PC-9 (cell line): ENCODE data around the gene TBX10. TPM values are rescaled to one million over a fixed set of nuclear protein-coding genes. Genes with fewer than 3 reads are reported as not detected.
A peak's percentile ranks its signal among the peaks of the same experiment; 100 is the strongest.

ENCODE experiments used
- BruUV-seq: library from RNA; stranded (reverse); fragments of 400-500 nt; replicated peaks from 2 replicates; lab custom pipeline; 2021; lab: Mats Ljungman, UMichigan
- CTCF ChIA-PET: fragments of 300-600 bp; sonication (Branson Sonifier 250); formaldehyde crosslinking; loops from one replicate; lab custom pipeline; 2022; ENCODE audit warnings: antibody characterized with exemption; lab: Charles Lee
- POLR2A ChIA-PET: fragments of 300-600 bp; sonication (Branson Sonifier 250); formaldehyde crosslinking; loops from one replicate; lab custom pipeline; 2022; ENCODE audit warnings: antibody characterized with exemption; ENCODE audit not compliant: unreplicated experiment; lab: Charles Lee
- DNase-seq, 2 experiments: peaks; one replicate each; pipeline versions ENCODE4 v3.0.0 to v3.0.0-alpha.2; 2015 to 2022; ENCODE audit warnings: mixed read lengths in 1 of 2
- H2AFZ ChIP-seq: fragments of 200-600 bp; sonication (generic); 2 replicates; pipeline ENCODE4 v1.8.1; 2017; ENCODE audit warnings: antibody characterized with exemption
- H3F3A ChIP-seq: fragments of 200-600 bp; sonication (generic); 2 replicates; pipeline ENCODE4 v1.8.1; 2017; ENCODE audit warnings: antibody characterized with exemption, mild to moderate bottlenecking, low read depth; ENCODE audit not compliant: insufficient read depth
- H3K27ac ChIP-seq: fragments of 200-600 bp; sonication (generic); 2 replicates; pipeline ENCODE4 v1.6.1; 2016; ENCODE audit warnings: mixed run types
- H3K27me3 ChIP-seq: fragments of 200-600 bp; sonication (generic); 2 replicates; pipeline ENCODE4 v1.6.1; 2016; ENCODE audit warnings: low read depth, mixed run types; ENCODE audit not compliant: insufficient read depth
- H3K36me3 ChIP-seq: fragments of 200-600 bp; sonication (generic); 2 replicates; pipeline ENCODE4 v1.6.1; 2016; ENCODE audit warnings: low read depth, mixed run types
- H3K4me1 ChIP-seq: fragments of 200-600 bp; sonication (generic); replicated peaks from 2 replicates; pipeline ENCODE4 v1.6.1; 2016; ENCODE audit warnings: mixed run types; ENCODE audit not compliant: insufficient read depth
- H3K4me2 ChIP-seq: fragments of 200-600 bp; sonication (generic); 2 replicates; pipeline ENCODE4 v1.6.1; 2017; ENCODE audit warnings: mixed run types
- H3K4me3 ChIP-seq: fragments of 200-600 bp; sonication (generic); 2 replicates; pipeline ENCODE4 v1.6.1; 2016; ENCODE audit warnings: mixed run types
- H3K79me2 ChIP-seq: fragments of 200-600 bp; sonication (generic); 2 replicates; pipeline ENCODE4 v1.6.1; 2017; ENCODE audit warnings: low read depth, mixed run types
- H3K9me2 ChIP-seq: fragments of 200-600 bp; sonication (generic); 2 replicates; pipeline ENCODE4 v1.8.1; 2017; ENCODE audit warnings: mild to moderate bottlenecking; ENCODE audit not compliant: insufficient read depth
- H3K9me3 ChIP-seq: fragments of 200-600 bp; sonication (generic); 2 replicates; pipeline ENCODE4 v1.8.1; 2016; ENCODE audit warnings: low read depth; ENCODE audit not compliant: insufficient read depth
- H4K20me1 ChIP-seq: fragments of 200-600 bp; sonication (generic); 2 replicates; pipeline ENCODE4 v1.8.1; 2017; ENCODE audit not compliant: insufficient read depth
- EZH2 ChIP-seq: fragments of 200-600 bp; sonication (generic); IDR thresholded peaks from 2 replicates; pipeline ENCODE4 v1.8.0; 2017; ENCODE audit warnings: antibody characterized with exemption, low read depth
- intact Hi-C: fragments of 100-400 bp; cut with micrococcal nuclease; formaldehyde crosslinking; loops from one replicate; pipeline ENCODE4 v1.10.0; 2022; ENCODE audit not compliant: unreplicated experiment
- total RNA-seq: library from RNA; stranded (reverse); gene quantifications from 2 replicates; pipeline ENCODE4 v1.2.3, GENCODE V29; 2021
- TF ChIP-seq, protein P1 (sequence below): fragments of 200-600 bp; sonication (generic); conservative IDR thresholded peaks from 2 replicates; pipeline ENCODE4 v1.6.1; 2017; ENCODE audit warnings: mixed run types, antibody characterized with exemption, mild to moderate bottlenecking, moderate library complexity

Gene TBX10
- total RNA-seq, 1 experiment from 2014 or later: not detected

DNA sequence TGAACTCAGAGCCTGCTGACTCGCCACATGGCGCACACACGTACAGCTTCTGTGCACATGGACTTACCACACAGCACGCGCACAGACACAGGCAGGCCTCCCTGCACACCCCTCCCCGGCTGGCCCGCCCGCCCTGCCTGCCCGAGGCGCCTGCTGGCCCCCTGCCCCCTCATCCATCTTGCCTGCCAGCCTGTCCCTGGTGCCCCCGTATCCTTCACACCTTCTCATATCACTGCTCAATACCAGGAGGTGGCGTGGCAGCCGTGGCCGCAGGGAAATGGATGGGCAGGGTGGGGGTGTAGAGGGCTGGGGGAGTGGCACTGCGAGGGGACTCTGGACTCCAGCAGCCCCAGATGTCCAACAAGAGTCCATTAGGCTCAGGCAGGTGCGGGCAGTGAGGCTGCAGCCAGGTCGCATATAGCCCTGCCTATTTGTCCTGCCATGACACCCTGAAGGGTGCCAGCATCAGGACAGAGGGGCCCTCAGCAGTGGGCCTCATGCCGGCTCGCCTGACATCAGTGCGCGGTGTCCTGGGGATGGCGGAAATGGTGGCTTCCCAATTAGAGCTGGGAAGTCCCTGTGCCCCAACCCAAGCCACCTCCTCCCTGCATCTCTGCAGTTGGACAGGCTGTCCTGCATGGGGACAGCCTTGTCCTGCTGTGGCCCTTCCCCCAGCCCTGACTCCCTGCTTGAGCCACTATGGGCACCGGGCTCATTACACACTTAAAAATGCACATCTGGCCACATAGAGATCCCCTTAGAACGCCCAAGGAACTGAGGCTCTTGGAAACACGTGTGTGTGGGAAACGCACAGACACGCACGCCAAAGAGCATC is 2.0 kb upstream of the TBX10 start:
- Histone ChIP-seq H3F3A (peaks cover 7% of the 10 kb centered on the region), H3K4me1 (no peaks in the 10 kb centered on the region), H3K79me2 (no peaks in the 10 kb centered on the region), H4K20me1 (no peaks in the 10 kb centered on the region), H3K4me3 (no peak overlapping the region), H3K4me2 (no peak overlapping the region), H3K27me3 (peaks cover 17% of the 10 kb centered on the region), H2AFZ (no peak overlapping the region), H3K9me2 (no peaks in the 10 kb centered on the region), H3K9me3 (no peaks in the 10 kb centered on the region), H3K36me3 (no peaks in the 10 kb centered on the region), H3K27ac (no peak overlapping the region)
- TF ChIP-seq EZH2: no peak
- TF ChIP-seq, protein P1, sequence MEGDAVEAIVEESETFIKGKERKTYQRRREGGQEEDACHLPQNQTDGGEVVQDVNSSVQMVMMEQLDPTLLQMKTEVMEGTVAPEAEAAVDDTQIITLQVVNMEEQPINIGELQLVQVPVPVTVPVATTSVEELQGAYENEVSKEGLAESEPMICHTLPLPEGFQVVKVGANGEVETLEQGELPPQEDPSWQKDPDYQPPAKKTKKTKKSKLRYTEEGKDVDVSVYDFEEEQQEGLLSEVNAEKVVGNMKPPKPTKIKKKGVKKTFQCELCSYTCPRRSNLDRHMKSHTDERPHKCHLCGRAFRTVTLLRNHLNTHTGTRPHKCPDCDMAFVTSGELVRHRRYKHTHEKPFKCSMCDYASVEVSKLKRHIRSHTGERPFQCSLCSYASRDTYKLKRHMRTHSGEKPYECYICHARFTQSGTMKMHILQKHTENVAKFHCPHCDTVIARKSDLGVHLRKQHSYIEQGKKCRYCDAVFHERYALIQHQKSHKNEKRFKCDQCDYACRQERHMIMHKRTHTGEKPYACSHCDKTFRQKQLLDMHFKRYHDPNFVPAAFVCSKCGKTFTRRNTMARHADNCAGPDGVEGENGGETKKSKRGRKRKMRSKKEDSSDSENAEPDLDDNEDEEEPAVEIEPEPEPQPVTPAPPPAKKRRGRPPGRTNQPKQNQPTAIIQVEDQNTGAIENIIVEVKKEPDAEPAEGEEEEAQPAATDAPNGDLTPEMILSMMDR: no peak
- no TSS peak for BruUV-seq
- no peak for DNase-seq
- POLR2A ChIA-PET: no interaction called here
- CTCF ChIA-PET: no interaction called here
- intact Hi-C loops: no loop called here

DNA sequence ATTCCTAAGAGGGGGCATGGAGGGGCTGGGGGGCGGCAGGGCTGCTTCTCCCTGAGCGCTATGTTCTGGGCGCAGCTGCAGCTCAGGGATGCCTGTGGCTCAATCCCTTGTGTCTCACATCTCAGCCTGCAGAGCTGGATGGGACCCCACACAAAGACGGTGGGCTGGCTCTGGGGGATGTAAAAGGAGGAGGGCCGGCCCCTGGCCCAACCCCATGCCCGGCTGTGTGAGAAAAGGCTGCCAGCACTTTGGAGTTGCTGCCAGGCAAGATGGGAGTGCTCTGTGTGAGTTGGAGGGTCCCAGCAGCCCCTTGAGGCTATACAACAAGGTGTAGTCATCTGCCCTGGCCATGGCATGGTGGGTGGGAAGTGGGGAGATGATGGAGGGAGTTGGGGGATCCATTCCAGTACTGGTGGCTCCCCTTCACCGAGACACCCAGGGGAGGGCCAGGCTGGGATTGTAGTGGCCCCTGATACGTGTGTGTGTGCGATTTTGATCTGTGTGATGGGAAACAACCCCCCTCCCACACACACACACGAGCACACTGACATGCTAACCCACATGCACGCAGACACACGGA is 1.3 kb upstream of the TBX10 start:
- DNase-seq: no peak
- Histone ChIP-seq H3K4me2 (no peak overlapping the region), H3K36me3 (no peaks in the 10 kb centered on the region), H3K27ac (no peak overlapping the region), H3K9me2 (no peaks in the 10 kb centered on the region), H3K4me3 (no peak overlapping the region), H3K9me3 (no peaks in the 10 kb centered on the region), H3K27me3 (peaks cover 17% of the 10 kb centered on the region), H3K4me1 (no peaks in the 10 kb centered on the region), H3K79me2 (no peaks in the 10 kb centered on the region), H2AFZ (no peak overlapping the region), H3F3A (peaks cover 7% of the 10 kb centered on the region; the same call in 1 of the 2 replicates), H4K20me1 (no peaks in the 10 kb centered on the region)
- POLR2A ChIA-PET: no interaction called here
- CTCF ChIA-PET: no interaction called here
- no TSS peak for BruUV-seq
- intact Hi-C loops: no loop called here
- TF ChIP-seq EZH2: no peak
- TF ChIP-seq, protein P1: no peak

DNA sequence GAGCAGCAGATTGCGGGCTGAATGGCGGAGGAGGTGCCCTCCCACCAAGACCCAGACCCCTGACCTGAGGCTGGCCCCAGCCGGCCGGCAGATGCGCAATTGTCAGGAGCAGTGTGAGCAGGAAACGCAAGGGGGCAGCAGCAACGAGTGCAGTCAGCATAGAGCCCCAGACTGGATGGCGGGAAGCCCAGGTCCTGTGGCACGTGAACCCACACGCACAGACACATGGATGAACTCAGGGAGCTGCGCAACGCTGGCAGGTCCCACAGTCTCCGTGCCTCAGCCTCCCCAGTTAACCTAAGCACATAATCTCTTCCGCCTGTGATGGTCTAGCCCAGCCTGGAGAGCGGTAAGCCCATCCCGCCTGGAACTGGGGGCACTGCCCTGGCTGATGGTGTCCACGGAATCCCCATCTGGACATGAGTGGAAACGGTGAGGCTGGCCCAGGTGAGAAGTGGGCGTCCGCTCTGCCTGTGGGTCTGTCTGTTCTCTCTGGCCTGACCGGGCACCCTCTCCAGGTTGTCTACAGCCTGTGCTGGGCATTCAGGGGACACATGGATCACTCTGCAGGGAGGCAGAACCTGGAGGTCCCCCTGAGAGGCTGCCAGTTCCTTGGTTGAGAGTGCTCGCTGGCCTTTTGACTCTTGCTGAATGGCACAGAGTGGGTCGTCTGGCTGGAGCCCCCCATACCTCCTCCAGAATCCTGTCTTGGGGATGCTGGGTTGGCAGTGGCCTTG is 626 bp upstream of the TBX10 start:
- peak; percentile 48 to 58 for DNase-seq
- Histone ChIP-seq H3K27ac (no peak overlapping the region), H2AFZ (no peak overlapping the region), H3K4me1 (no peaks in the 10 kb centered on the region), H3K4me3 (no peak overlapping the region), H3K9me2 (no peaks in the 10 kb centered on the region), H3K27me3 (peaks cover 17% of the 10 kb centered on the region), H3K4me2 (no peak overlapping the region), H3K9me3 (no peaks in the 10 kb centered on the region), H4K20me1 (no peaks in the 10 kb centered on the region), H3K79me2 (no peaks in the 10 kb centered on the region), H3K36me3 (no peaks in the 10 kb centered on the region), H3F3A (peaks cover 7% of the 10 kb centered on the region; the same call in 1 of the 2 replicates)
- POLR2A ChIA-PET: no interaction called here
- TF ChIP-seq, protein P1: peak; percentile 84
- TF ChIP-seq EZH2: no peak
- no TSS peak for BruUV-seq
- CTCF ChIA-PET: no interaction called here
- intact Hi-C loops: no loop called here
